HEK293 (cell line): Measurements from ENCODE around the gene MACROH2A1.

Experiments
- CTCF ChIA-PET: fragments of 350-600 bp; formaldehyde crosslinking; extraction: SDS; loops from one replicate; lab custom pipeline; 2021; ENCODE audit warnings: antibody characterized with exemption; lab: Yijun Ruan, JAX
- POLR2A ChIA-PET: fragments of 300-600 bp; formaldehyde crosslinking; extraction: SDS; loops from one replicate; lab custom pipeline; 2020; ENCODE audit warnings: antibody characterized with exemption, inconsistent platforms; lab: Yijun Ruan, JAX
- H3K27ac ChIP-seq: fragments of 200-500 bp; sonication (Bioruptor generic); 2 replicates; pipeline ENCODE4 v1.5.1; 2014; ENCODE audit warnings: low read depth, low read length, control low read depth, inconsistent platforms; ENCODE audit errors: extremely low read depth
- H3K36me3 ChIP-seq, 2 experiments: fragments of 200-500 bp in 1 of 2; sonication (Bioruptor generic) in 1 of 2; 1 replicate in 1 of 2; 2 replicates in 1 of 2; pipeline ENCODE4 v1.5.1; 2014 to 2017; ENCODE audit warnings: inconsistent platforms in 2 of 2, low read length in 2 of 2; ENCODE audit not compliant: control insufficient read depth in 2 of 2, insufficient read depth in 1 of 2
- H3K4me1 ChIP-seq: fragments of 200-500 bp; sonication (Bioruptor generic); 2 replicates; pipeline ENCODE4 v1.5.1; 2014; ENCODE audit warnings: mild to moderate bottlenecking, low read length, inconsistent platforms; ENCODE audit not compliant: control insufficient read depth, insufficient read depth
- H3K4me3 ChIP-seq: 2 replicates; pipeline ENCODE4 v1.5.1; 2011; ENCODE audit warnings: low read depth, mild to moderate bottlenecking, control low read depth, low read length, moderate library complexity
- H3K9me3 ChIP-seq: fragments of 200-500 bp; sonication (Bioruptor generic); 2 replicates; pipeline ENCODE4 v1.5.1; 2014; ENCODE audit warnings: low read depth, low read length, inconsistent platforms; ENCODE audit not compliant: control insufficient read depth, insufficient read depth
- IKZF3 ChIP-seq: fragments of 450-650 bp; IDR thresholded peaks from 2 replicates; pipeline ENCODE4 v1.5.0; 2018; ENCODE audit warnings: missing biosample characterization, mild to moderate bottlenecking, missing genetic modification characterization, moderate library complexity
- MEIS1 ChIP-seq: sonication (generic); formaldehyde crosslinking; IDR thresholded peaks from 2 replicates; pipeline ENCODE4 v1.8.1; 2022; ENCODE audit warnings: missing genetic modification reagents, mild to moderate bottlenecking, borderline replicate concordance
- OSR2 ChIP-seq: fragments of 450-650 bp; formaldehyde crosslinking; IDR thresholded peaks from 2 replicates; pipeline ENCODE4 v1.5.1; 2016; ENCODE audit warnings: missing biosample characterization, missing genetic modification characterization
- SP2 ChIP-seq: fragments of 450-650 bp; formaldehyde crosslinking; IDR thresholded peaks from 2 replicates; pipeline ENCODE4 v1.5.1; 2016; ENCODE audit warnings: missing biosample characterization, missing genetic modification characterization
- SP3 ChIP-seq: fragments of 450-650 bp; formaldehyde crosslinking; IDR thresholded peaks from 2 replicates; pipeline ENCODE4 v1.5.1; 2016; ENCODE audit warnings: missing biosample characterization, missing genetic modification characterization
- ZNF16 ChIP-seq: fragments of 450-650 bp; formaldehyde crosslinking; IDR thresholded peaks from 2 replicates; pipeline ENCODE4 v1.5.1; 2016; ENCODE audit warnings: low read depth, missing biosample characterization, missing genetic modification characterization
- ZNF221 ChIP-seq: fragments of 450-650 bp; formaldehyde crosslinking; IDR thresholded peaks from 2 replicates; pipeline ENCODE4 v1.5.1; 2017; ENCODE audit warnings: missing biosample characterization, missing genetic modification characterization, borderline replicate concordance
- ZNF266 ChIP-seq: fragments of 450-650 bp; formaldehyde crosslinking; IDR thresholded peaks from 2 replicates; pipeline ENCODE4 v1.5.1; 2016; ENCODE audit warnings: missing biosample characterization, missing genetic modification characterization, low read depth
- ZNF391 ChIP-seq: fragments of 450-650 bp; formaldehyde crosslinking; IDR thresholded peaks from 2 replicates; pipeline ENCODE4 v1.5.1; 2016; ENCODE audit warnings: low read depth, missing biosample characterization, missing genetic modification characterization, borderline replicate concordance
- ZNF398 ChIP-seq: fragments of 450-650 bp; formaldehyde crosslinking; IDR thresholded peaks from 2 replicates; pipeline ENCODE4 v1.5.1; 2017; ENCODE audit warnings: missing biosample characterization, missing genetic modification characterization
- ZNF416 ChIP-seq: fragments of 450-650 bp; formaldehyde crosslinking; IDR thresholded peaks from 2 replicates; pipeline ENCODE4 v1.5.1; 2016; ENCODE audit warnings: missing biosample characterization, missing genetic modification characterization
- ZNF488 ChIP-seq: fragments of 450-650 bp; formaldehyde crosslinking; IDR thresholded peaks from 2 replicates; pipeline ENCODE4 v1.5.1; 2016; ENCODE audit warnings: missing biosample characterization, missing genetic modification characterization
- ZNF544 ChIP-seq: fragments of 450-650 bp; formaldehyde crosslinking; IDR thresholded peaks from 2 replicates; pipeline ENCODE4 v1.5.0; 2017; ENCODE audit warnings: missing biosample characterization, missing genetic modification characterization
- ZNF549 ChIP-seq: fragments of 450-650 bp; IDR thresholded peaks from 2 replicates; pipeline ENCODE4 v1.5.1; 2018; ENCODE audit warnings: missing biosample characterization, missing genetic modification characterization, mild to moderate bottlenecking, inconsistent platforms, moderate library complexity
- ZNF558 ChIP-seq: fragments of 450-650 bp; formaldehyde crosslinking; IDR thresholded peaks from 2 replicates; pipeline ENCODE4 v1.5.1; 2016; ENCODE audit warnings: missing biosample characterization, missing genetic modification characterization
- ZNF639 ChIP-seq: fragments of 450-650 bp; formaldehyde crosslinking; IDR thresholded peaks from 2 replicates; pipeline ENCODE4 v1.5.1; 2016; ENCODE audit warnings: missing biosample characterization, missing genetic modification characterization
- ZNF664 ChIP-seq: fragments of 450-650 bp; formaldehyde crosslinking; IDR thresholded peaks from 2 replicates; pipeline ENCODE4 v1.5.1; 2016; ENCODE audit warnings: missing biosample characterization, missing genetic modification characterization
- ZNF704 ChIP-seq: fragments of 450-650 bp; formaldehyde crosslinking; IDR thresholded peaks from 2 replicates; pipeline ENCODE4 v1.5.1; 2016; ENCODE audit warnings: missing biosample characterization, missing genetic modification characterization
- ZNF830 ChIP-seq: fragments of 450-650 bp; IDR thresholded peaks from 2 replicates; pipeline ENCODE4 v1.5.0; 2018; ENCODE audit warnings: missing biosample characterization, missing genetic modification characterization, low read depth, mild to moderate bottlenecking, moderate library complexity
- ZSCAN5A ChIP-seq: fragments of 450-650 bp; formaldehyde crosslinking; IDR thresholded peaks from 2 replicates; pipeline ENCODE4 v1.5.1; 2016; ENCODE audit warnings: missing biosample characterization, missing genetic modification characterization
- TF ChIP-seq, protein P1 (sequence below): fragments of 450-650 bp; formaldehyde crosslinking; IDR thresholded peaks from 2 replicates; pipeline ENCODE4 v1.5.0; 2017; ENCODE audit warnings: missing biosample characterization, missing genetic modification characterization, borderline replicate concordance

MACROH2A1 gene

GRCh38 chr5:135355169-135355568 lies 43.9 kb downstream of the MACROH2A1 start (continued):
- TF ChIP-seq ZNF558 (tag by site-specific recombination) (no peak), IKZF3 (no peak), OSR2 (tag by site-specific recombination) (no peak), ZNF391 (tag by site-specific recombination) (no peak), ZNF266 (tag by site-specific recombination) (no peak), ZNF488 (tag by site-specific recombination) (no peak), SP3 (tag by site-specific recombination) (no peak)
- TF ChIP-seq, protein P1, sequence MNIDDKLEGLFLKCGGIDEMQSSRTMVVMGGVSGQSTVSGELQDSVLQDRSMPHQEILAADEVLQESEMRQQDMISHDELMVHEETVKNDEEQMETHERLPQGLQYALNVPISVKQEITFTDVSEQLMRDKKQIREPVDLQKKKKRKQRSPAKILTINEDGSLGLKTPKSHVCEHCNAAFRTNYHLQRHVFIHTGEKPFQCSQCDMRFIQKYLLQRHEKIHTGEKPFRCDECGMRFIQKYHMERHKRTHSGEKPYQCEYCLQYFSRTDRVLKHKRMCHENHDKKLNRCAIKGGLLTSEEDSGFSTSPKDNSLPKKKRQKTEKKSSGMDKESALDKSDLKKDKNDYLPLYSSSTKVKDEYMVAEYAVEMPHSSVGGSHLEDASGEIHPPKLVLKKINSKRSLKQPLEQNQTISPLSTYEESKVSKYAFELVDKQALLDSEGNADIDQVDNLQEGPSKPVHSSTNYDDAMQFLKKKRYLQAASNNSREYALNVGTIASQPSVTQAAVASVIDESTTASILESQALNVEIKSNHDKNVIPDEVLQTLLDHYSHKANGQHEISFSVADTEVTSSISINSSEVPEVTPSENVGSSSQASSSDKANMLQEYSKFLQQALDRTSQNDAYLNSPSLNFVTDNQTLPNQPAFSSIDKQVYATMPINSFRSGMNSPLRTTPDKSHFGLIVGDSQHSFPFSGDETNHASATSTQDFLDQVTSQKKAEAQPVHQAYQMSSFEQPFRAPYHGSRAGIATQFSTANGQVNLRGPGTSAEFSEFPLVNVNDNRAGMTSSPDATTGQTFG (tag by site-specific recombination): no peak

GRCh38 chr5:135353952-135354721 lies 44.9 kb downstream of the MACROH2A1 start:
- no peak for TF ChIP-seq SP2 (tag by site-specific recombination)
- TF ChIP-seq ZNF549: no peak
- TF ChIP-seq ZNF416 (tag by site-specific recombination): no peak
- no peak for TF ChIP-seq ZNF398 (tag by site-specific recombination)
- TF ChIP-seq ZNF16: no peak
- no peak for TF ChIP-seq ZSCAN5A (tag by site-specific recombination)
- TF ChIP-seq ZNF664: no peak
- POLR2A ChIA-PET: no interaction called here
- no peaks in the 10 kb centered on the region for H3K9me3 ChIP-seq
- CTCF ChIA-PET: no interaction called here
- H3K27ac ChIP-seq: no peak overlapping the region
- H3K4me1 ChIP-seq: no peaks in the 10 kb centered on the region
- H3K4me3 ChIP-seq: no peak overlapping the region
- peaks cover 12 to 95% of the 10 kb centered on the region in 2 experiments; a peak in 2 of 3 replicates for H3K36me3 ChIP-seq

GRCh38 chr5:135350536-135350935 lies 48.5 kb downstream of the MACROH2A1 start:
- no peaks in the 10 kb centered on the region for H3K4me1 ChIP-seq
- H3K36me3 ChIP-seq: peaks cover 15 to 94% of the 10 kb centered on the region in 2 experiments
- CTCF ChIA-PET: no interaction called here
- no peak overlapping the region for H3K4me3 ChIP-seq
- no peaks in the 10 kb centered on the region for H3K9me3 ChIP-seq
- H3K27ac ChIP-seq: no peak overlapping the region
- POLR2A ChIA-PET: no interaction called here
- no peak for TF ChIP-seq MEIS1 (CRISPR knock-in tag)
- TF ChIP-seq ZNF544 (tag by site-specific recombination): no peak
- TF ChIP-seq ZNF704 (tag by site-specific recombination): no peak
- TF ChIP-seq ZNF639: no peak
- no peak for TF ChIP-seq ZNF830 (tag by site-specific recombination)
- TF ChIP-seq ZNF221 (tag by site-specific recombination): no peak
